Keratinocyte (primary cell): ENCODE results near the gene CCDC92B. TPM values are rescaled to one million over a fixed set of nuclear protein-coding genes. Genes with fewer than 3 reads are reported as not detected.

Experiments used
- DNase-seq: peaks from one replicate; pipeline ENCODE4 v3.0.0-alpha.2; 2011; ENCODE audit warnings: low read depth, missing footprints, low spot score
- FAIRE-seq: peaks from 2 replicates; lab custom pipeline; 2011; peaks lifted over from hg19 to GRCh38; lab: Jason Lieb, UNC
- H2AFZ ChIP-seq: 2 replicates; pipeline ENCODE4 v1.6.0; 2012; ENCODE audit warnings: low read length, control low read depth, inconsistent platforms; ENCODE audit not compliant: control insufficient read depth
- H3K27ac ChIP-seq: 2 replicates; pipeline ENCODE4 v1.5.1; 2011; ENCODE audit warnings: low read length; ENCODE audit not compliant: control insufficient read depth, insufficient read depth
- H3K27me3 ChIP-seq: 3 replicates; pipeline ENCODE4 v1.6.0; 2011; ENCODE audit warnings: low read length; ENCODE audit not compliant: control insufficient read depth, insufficient read depth; ENCODE audit errors: extremely low read depth
- H3K36me3 ChIP-seq, 2 experiments: 2 replicates in 1 of 2; 3 replicates in 1 of 2; pipeline ENCODE4 v1.5.1; 2011; ENCODE audit warnings: low read length in 2 of 2, mild to moderate bottlenecking in 1 of 2; ENCODE audit not compliant: control insufficient read depth in 2 of 2, insufficient read depth in 2 of 2; ENCODE audit errors: extremely low read depth in 1 of 2
- H3K4me1 ChIP-seq: 3 replicates; pipeline ENCODE4 v1.5.1; 2011; ENCODE audit warnings: low read length; ENCODE audit not compliant: control insufficient read depth, insufficient read depth; ENCODE audit errors: extremely low read depth
- H3K4me2 ChIP-seq: 3 replicates; pipeline ENCODE4 v1.6.0; 2011; ENCODE audit warnings: low read depth, low read length; ENCODE audit not compliant: control insufficient read depth, insufficient read depth; ENCODE audit errors: extremely low read depth
- H3K4me3 ChIP-seq, 3 experiments: fragments of 200-600 bp in 1 of 3; sonication (generic) in 1 of 3; 2 replicates in 2 of 3; 3 replicates in 1 of 3; pipeline ENCODE4 v1.5.1; 2011 to 2016; ENCODE audit warnings: low read length in 3 of 3, mild to moderate bottlenecking in 3 of 3, control low read depth in 2 of 3, inconsistent platforms in 1 of 3, low read depth in 1 of 3, mixed read lengths in 1 of 3, mixed run types in 1 of 3, moderate library complexity in 1 of 3; ENCODE audit not compliant: control insufficient read depth in 2 of 3, insufficient read depth in 2 of 3; ENCODE audit errors: extremely low read depth in 1 of 3
- H3K79me2 ChIP-seq: 2 replicates; pipeline ENCODE4 v1.6.0; 2012; ENCODE audit warnings: low read length; ENCODE audit not compliant: control insufficient read depth, insufficient read depth
- H3K9ac ChIP-seq: 3 replicates; pipeline ENCODE4 v1.6.0; 2011; ENCODE audit warnings: low read length; ENCODE audit not compliant: control insufficient read depth, insufficient read depth; ENCODE audit errors: extremely low read depth
- H3K9me1 ChIP-seq: 3 replicates; pipeline ENCODE4 v1.6.0; 2011; ENCODE audit warnings: low read length; ENCODE audit not compliant: control insufficient read depth, insufficient read depth; ENCODE audit errors: extremely low read depth
- H3K9me3 ChIP-seq: 2 replicates; pipeline ENCODE4 v1.5.1; 2012; ENCODE audit warnings: low read depth, low read length; ENCODE audit not compliant: control insufficient read depth
- H4K20me1 ChIP-seq: 3 replicates; pipeline ENCODE4 v1.6.0; 2011; ENCODE audit warnings: low read length; ENCODE audit not compliant: control insufficient read depth, insufficient read depth; ENCODE audit errors: extremely low read depth
- CTCF ChIP-seq, 3 experiments: IDR thresholded peaks in 1 of 3; conservative IDR thresholded peaks in 1 of 3; optimal IDR thresholded peaks in 1 of 3; 2 replicates in 2 of 3; 3 replicates in 1 of 3; pipeline versions ENCODE3 to v1.5.1; 2011; ENCODE audit warnings: low read length in 3 of 3, mild to moderate bottlenecking in 3 of 3, moderate library complexity in 2 of 3, control low read depth in 1 of 3, inconsistent platforms in 1 of 3; ENCODE audit not compliant: insufficient read depth in 2 of 3; ENCODE audit errors: extremely low read depth in 1 of 3
- EZH2 ChIP-seq: IDR thresholded peaks from one replicate; pipeline ENCODE4 v1.6.1; 2012; ENCODE audit warnings: inconsistent platforms, mild to moderate bottlenecking, low read length, moderate library complexity
- dilution Hi-C: fragments of 300-500 bp; cut with MboI; formaldehyde crosslinking; loops from one replicate; pipeline ENCODE4 v1.7.0; 2020; ENCODE audit warnings: low sequenced_read_pairs; ENCODE audit not compliant: extremely low pct_ligation_motif_present
- polyA plus RNA-seq, 5 experiments: library from polyadenylated mRNA; depleted of rRNA in 3 of 5; stranded (reverse) in 3 of 5; stranded (forward) in 1 of 5; unstranded in 1 of 5; fragments of >200 nt; gene quantifications; 1 replicate in 1 of 5; 2 replicates in 3 of 5; 3 replicates in 1 of 5; pipeline versions ENCODE4 v1.2.1 to v1.2.3, GENCODE V29; 2011 to 2012; ENCODE audit warnings: missing spikeins in 2 of 5, low read depth in 1 of 5, low replicate concordance in 1 of 5

Gene CCDC92B
- polyA plus RNA-seq, 1 donor (not counting 4 experiments of a cell fraction or from before 2014, with no cell fraction given), result not detected

GRCh38 chr17:2688351-2689342 is 60.8 kb downstream of the CCDC92B start:
- FAIRE-seq (no peak), DNase-seq (no peak)
- no peaks in the 10 kb centered on the region for H3K9me3 ChIP-seq
- H3K4me2 ChIP-seq, result no peak overlapping the region
- H3K4me3 ChIP-seq, result no peak overlapping the region
- no peaks in the 10 kb centered on the region for H3K9me1 ChIP-seq
- H3K4me1 ChIP-seq, result no peaks in the 10 kb centered on the region
- H3K79me2 ChIP-seq, result no peaks in the 10 kb centered on the region
- no peak overlapping the region for H2AFZ ChIP-seq
- H4K20me1 ChIP-seq, result peaks cover 5% of the 10 kb centered on the region
- dilution Hi-C loops, result no loop called here
- H3K27ac ChIP-seq, result no peak overlapping the region
- peaks cover 11 to 15% of the 10 kb centered on the region in 2 experiments for H3K36me3 ChIP-seq
- TF ChIP-seq CTCF (optimal IDR thresholded peaks at IDR 0.05 in 1 of 3, IDR thresholded peaks at IDR 0.05 in 1 of 3, conservative IDR thresholded peaks at IDR 0.05 in 1 of 3; ENCODE audit: extremely low read depth in 1 of 3, insufficient read depth in 2 of 3, low read length in 3 of 3) (no peak), EZH2 (no peak)
- no peak overlapping the region for H3K9ac ChIP-seq
- H3K27me3 ChIP-seq, result no peaks in the 10 kb centered on the region

- Histone ChIP-seq H3K4me1 (no peaks in the 10 kb centered on the region), H2AFZ (no peak overlapping the region), H3K9me1 (no peaks in the 10 kb centered on the region), H3K4me3 (no peak overlapping the region), H3K27ac (no peak overlapping the region), H3K27me3 (no peaks in the 10 kb centered on the region), H3K36me3 (peaks cover 10 to 12% of the 10 kb centered on the region in 2 experiments), H4K20me1 (peaks cover 5% of the 10 kb centered on the region), H3K79me2 (no peaks in the 10 kb centered on the region), H3K9me3 (no peaks in the 10 kb centered on the region), H3K9ac (no peak overlapping the region), H3K4me2 (no peak overlapping the region)
- dilution Hi-C loops, result no loop called here
- DNase-seq (no peak), FAIRE-seq (no peak)
- TF ChIP-seq EZH2 (no peak), CTCF (optimal IDR thresholded peaks at IDR 0.05 in 1 of 3, IDR thresholded peaks at IDR 0.05 in 1 of 3, conservative IDR thresholded peaks at IDR 0.05 in 1 of 3; ENCODE audit: extremely low read depth in 1 of 3, insufficient read depth in 2 of 3, low read length in 3 of 3) (no peak)
These were observed 62.4 kb downstream of the CCDC92B start for GRCh38 chr17:2687074-2687418.
